Fibroblast of lung (primary cell): ENCODE measurements around the gene ADAM23.

Experiments used
- CTCF ChIP-seq, 2 donors: IDR thresholded peaks in 1 of 2; conservative IDR thresholded peaks in 1 of 2; 1 replicate in 1 of 2; 2 replicates in 1 of 2; pipeline ENCODE4 v1.5.1; 2011 to 2012; ENCODE audit warnings: low read length in 2 of 2, control low read depth in 1 of 2, inconsistent platforms in 1 of 2, low read depth in 1 of 2, mild to moderate bottlenecking in 1 of 2
- EZH2 ChIP-seq: IDR thresholded peaks from 2 replicates; pipeline ENCODE4 v1.5.1; 2012; ENCODE audit warnings: low read length, control low read depth, mild to moderate bottlenecking; ENCODE audit errors: missing control alignments

GRCh38 chr2:206430452-206430851 is 12.9 kb upstream of the ADAM23 start:
- TF ChIP-seq CTCF (conservative IDR thresholded peaks at IDR 0.05 in 1 of 2, IDR thresholded peaks at IDR 0.05 in 1 of 2; ENCODE audit: low read depth in 1 of 2, low read length in 2 of 2) (no peak), EZH2 (no peak)
